Measurements from ENCODE around the gene S100A3. TPM values are rescaled to one million over a fixed set of nuclear protein-coding genes. Genes with fewer than 3 reads are reported as not detected.

Gene S100A3
- total RNA-seq, 1 donor = 4.3 TPM

DNA sequence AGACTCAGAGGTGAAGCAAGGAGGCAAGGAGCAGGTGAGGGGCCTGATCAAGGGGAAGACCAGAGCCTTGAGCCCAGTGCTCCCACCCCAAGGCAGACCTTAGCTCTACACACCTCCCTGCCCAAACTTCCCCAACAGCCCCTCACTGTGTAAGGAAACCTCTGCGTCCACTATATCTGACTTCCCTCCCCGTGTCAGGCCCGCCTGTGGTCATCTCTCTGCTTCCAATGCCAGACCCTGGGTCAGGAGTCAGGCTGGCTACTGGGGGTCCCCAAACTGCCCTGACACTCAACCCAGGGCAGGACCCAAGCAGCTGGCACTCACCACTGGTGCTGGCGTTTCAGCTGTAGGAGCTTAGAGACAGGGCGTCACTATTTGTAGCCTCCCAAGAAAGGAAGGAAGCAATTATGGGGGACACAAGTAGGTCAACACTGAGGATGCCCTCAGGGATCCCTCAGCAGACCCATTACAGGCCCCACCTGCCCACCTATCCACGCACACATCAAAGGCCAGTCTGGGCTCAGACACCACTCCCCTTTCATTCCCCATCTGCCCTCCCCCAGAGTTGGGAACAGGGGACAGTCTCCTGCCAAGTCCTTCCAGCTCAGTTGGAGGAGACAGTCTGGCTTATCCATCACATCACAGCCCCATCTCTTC lies 811 bp upstream of the S100A3 start:
- DNase-seq (ENCODE audit: low read depth) = no peak
- no peak overlapping the region for H3K4me3 ChIP-seq (ENCODE audit: low read depth, low read length)
- TF ChIP-seq CTCF (IDR thresholded peaks at IDR 0.05; ENCODE audit: insufficient read depth, low read length) = no peak

DNA sequence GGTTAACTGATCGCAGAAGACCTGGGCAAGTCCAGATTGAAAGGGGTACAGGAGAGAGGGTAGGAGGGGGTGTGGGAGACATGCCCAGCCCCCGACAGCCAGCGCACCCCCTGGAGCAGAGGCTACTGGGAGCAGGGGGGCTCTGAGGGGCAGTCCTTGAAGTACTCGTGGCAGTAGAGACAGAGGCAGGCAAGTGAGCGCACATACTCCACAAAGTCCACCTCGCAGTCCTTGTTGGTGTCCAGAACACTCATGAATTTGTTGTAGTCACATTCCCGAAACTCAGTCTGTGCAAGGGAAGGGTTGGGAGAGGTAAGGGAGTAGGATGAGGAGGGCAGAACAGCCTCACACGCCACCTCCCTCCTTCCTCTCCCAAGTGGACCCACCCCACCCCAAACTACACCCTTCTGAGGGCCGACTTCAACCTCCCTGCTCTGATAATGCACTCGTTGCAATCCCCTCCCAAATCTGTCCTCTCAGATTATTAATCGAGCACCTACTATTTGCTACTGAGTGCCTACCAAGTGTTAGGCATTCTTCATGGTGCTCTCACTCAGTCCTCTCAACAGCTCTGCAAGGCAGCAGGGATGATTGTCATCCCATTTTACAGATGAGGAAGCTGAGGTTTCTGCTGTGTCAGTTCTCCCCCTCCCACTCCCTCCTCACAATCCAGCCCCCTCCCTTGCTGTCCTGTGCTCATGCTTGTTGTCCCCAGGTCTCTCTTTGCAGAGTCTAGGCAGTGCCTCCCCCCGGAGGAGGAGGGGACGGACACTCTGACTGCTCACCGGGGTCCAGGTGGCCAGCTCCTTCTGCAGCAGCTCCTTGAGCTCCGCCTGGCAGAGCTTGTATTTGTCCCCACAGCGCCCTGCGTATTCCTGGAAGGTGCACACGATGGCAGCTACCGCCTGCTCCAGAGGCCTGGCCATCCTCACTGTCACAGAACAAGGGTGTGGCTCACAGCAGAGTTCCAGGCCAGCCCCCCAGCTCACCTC lies 1.2 kb downstream of the S100A3 start:
- no peak for TF ChIP-seq CTCF (IDR thresholded peaks at IDR 0.05; ENCODE audit: insufficient read depth, low read length)
- no peak for DNase-seq (ENCODE audit: low read depth)
- H3K4me3 ChIP-seq (ENCODE audit: low read depth, low read length) = no peak overlapping the region

GRCh38 chr1:153546796-153547559 lies 2.1 kb downstream of the S100A3 start:
- DNase-seq (ENCODE audit: low read depth) = no peak
- TF ChIP-seq CTCF (IDR thresholded peaks at IDR 0.05; ENCODE audit: insufficient read depth, low read length) = peak; percentile 12

DNA sequence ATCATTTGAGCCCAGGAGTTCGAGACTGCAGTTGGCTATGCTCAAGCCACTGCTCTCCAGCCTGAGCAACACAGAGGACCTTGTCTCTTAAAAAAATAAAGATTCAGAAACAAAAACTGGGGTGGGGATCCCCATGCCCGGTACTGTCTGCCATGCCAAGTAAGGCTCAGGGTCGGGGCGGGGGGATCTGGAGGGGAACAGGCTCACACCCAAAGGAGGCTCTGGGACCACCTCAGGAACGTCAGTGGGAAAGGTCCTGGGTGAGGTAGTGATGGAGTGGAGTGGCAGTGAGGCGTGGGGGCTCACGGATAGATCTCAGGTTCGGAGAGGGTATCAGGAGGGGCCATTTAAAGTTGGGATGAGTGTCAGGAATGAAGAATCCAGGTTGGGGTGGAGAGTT lies 2.7 kb downstream of the S100A3 start:
- DNase-seq (ENCODE audit: low read depth) = no peak
- no peak for TF ChIP-seq CTCF (IDR thresholded peaks at IDR 0.05; ENCODE audit: insufficient read depth, low read length)
- H3K4me3 ChIP-seq (ENCODE audit: low read depth, low read length) = peak overlapping the region; percentile 65

More at GRCh38 chr1:153546796-153547559, 2.1 kb downstream of the S100A3 start:
- peak overlapping the region; percentile 18 for H3K4me3 ChIP-seq (ENCODE audit: low read depth, low read length)

DNA sequence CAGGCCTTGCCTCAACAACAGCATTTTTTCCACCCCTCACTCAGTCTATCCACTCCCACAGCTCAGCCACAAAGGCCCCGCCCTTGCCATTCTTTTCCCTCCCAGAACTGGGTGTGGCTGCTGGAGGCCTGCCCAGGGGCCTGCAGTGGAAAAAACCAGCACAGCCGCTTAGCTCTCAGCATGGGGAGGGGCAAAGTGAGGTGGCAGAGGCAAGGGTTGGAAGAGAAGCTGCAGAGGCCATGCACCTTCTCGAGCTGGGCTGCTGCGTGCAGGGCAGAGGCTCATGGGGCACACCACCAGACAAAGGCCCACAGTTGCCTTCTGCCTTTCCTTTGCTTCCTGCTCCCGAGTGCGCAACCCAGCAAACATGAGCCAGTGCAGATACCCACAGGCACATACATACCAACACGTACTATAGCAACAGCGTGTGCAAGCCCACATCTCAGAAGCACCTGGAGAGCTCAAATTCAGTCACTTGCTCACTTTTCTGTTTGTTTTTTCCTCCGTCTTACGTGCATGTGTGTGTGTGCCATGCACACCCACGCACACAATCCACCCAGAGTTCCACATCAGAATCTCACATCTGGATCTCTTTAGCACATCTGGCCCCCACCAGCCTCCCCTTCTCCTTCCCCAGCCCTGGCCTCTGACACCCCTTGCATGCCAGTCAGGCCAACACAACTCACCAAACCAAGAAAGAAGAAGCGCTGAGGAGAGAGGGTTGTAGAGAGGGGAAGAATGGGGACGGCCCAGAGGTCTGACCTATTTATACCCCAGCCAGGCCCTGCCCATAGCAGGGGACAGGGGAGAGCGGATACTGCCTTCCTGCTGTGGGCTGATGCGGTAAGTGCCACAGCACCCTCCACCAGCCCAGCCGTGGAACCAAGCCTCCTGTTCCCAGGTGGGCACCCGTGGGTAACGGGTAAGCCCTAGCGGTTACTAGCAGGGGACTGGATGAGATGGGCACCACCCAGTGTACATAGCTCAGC lies 3.7 kb downstream of the S100A3 start, which contains the start of gene S100A4:
TSS of gene S100A4 (minus strand) at position 740 of the 989 bp plus-strand sequence. CDS start 1,012 bp downstream, outside the sequence.
- DNase-seq (ENCODE audit: low read depth) = peak; percentile 96
- peak within 1 kb of the TSS; percentile 65 for H3K4me3 ChIP-seq (ENCODE audit: low read depth, low read length)
- TF ChIP-seq CTCF (IDR thresholded peaks at IDR 0.05; ENCODE audit: insufficient read depth, low read length) = no peak

Measured in fibroblast of the aortic adventitia (primary cell).